Astrocyte of the hippocampus (primary cell): ENCODE results near the gene ZP3.
"Not testable (repeated sequence)": the region's sequence is repeated elsewhere in the genome, so short reads cannot be mapped to it uniquely, and the experiment has no call there.

Experiments used
- DNase-seq: peaks from one replicate; pipeline ENCODE4 v3.0.0; 2011; ENCODE audit warnings: low read depth, low spot score

ZP3 gene

GRCh38 chr7:76424413-76425111, at the start of gene ZP3:
TSS of gene ZP3 (plus strand) at chr7:76424950. CDS start at chr7:76424965, 15 bp downstream.
- DNase-seq: peak; percentile 14

DNA sequence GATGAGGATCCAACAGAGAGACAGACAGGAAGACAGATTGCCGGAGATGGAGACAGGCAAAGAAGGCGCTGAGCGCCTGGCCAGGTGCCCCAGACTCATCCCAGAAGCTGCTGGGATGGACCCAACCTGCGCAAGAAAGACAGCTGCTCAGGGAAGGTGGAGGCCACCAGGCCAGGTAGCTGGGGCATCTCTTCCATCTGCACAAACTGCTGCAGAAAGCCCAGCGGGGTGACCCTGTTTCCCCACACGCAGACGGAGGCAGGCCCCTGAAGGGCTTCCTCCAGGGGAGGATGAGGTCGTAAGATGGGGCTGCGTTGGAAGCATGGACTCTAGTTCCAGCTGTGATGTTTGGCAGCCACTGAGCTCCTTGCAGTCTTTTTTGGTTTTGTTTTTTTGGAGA, 49.5 kb upstream of the ZP3 start:
- DNase-seq: no peak

DNA sequence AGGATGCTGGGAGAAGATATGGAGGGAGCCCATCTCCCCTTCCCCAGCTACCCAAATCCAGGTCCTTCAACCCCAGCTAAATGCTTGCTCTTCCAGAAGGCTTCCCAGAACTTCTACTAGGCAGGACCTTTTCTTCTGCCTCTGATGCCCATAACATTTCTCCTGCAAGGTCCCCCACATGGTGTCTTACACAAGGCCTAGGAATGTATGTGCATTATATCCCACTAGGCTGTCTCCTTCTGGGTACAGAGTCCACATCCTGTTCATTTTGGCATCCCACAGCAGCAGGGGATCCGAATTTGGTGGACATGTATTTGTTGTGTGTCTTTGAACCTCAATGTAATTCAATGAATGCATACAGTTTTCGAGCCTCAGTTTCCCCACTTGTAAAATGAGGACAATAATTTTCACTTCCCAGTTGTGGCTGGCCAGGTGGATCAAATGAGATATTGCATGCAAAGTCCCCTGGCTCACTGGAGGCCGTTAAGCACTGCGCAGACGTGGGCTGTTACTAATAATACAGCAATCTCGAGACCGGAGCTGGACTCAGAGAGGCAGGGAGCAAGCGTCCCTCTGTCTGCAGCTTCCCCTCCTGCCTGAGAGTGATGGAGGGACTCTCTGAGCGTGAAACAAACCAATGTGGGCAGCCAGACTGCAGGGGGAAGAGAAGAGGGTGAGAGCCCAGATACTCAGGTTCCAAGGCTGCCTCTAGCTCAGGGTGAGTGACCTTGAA, 47.4 kb upstream of the ZP3 start:
- no peak for DNase-seq

- no peak for DNase-seq
Measured at GRCh38 chr7:76380623-76380966, 44.2 kb upstream of the ZP3 start.

- no peak for DNase-seq
Measured at GRCh38 chr7:76381814-76382213, 42.9 kb upstream of the ZP3 start.

- DNase-seq: no peak
Measured at GRCh38 chr7:76383089-76383944, 41.4 kb upstream of the ZP3 start.

DNA sequence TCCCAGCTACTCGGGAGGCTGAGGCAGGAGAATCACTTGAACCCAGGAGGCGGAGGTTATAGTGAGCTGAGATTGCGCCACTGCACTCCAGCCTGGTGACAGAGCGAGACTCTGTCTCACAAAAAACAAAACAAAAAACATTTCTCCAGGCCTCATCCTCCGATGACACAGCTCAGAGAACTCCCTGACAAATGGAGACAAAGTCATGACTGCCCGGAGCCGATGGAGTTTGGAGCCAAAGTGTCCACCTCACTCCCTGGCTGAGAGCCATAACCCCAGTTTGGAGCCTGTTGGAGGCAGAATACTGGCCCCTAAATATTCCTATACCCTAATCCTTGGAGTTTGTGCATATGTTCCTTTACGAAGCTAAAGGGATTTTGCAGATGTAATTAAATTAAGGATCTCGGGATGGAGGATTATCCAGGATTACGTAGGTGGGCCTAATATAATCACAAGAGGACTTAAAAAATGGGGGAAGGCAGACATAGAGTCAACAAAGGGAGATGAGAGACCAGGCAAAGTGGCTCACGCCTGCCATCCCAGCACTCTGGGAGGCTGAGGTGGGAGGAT, 38.0 kb upstream of the ZP3 start:
- peak; percentile 31 for DNase-seq

DNA sequence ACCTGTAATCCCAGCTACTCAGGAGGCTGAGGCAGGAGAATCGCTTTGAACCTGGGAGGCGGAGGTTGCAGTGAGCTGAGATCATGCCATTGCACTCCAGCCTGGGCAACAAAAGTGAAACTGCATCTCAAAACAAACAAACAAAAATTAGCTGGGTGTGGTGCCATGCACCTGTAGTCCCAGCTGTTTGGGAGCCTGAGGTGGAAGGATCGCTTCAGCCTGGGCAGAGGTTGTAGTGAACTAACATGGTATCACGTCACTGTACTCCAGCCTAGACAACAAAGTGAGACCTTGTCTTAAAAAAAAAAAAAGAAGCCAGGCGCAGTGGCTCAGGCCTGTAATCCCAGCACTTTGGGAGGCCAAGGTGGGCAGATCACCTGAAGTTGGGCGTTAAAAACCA, 37.0 kb upstream of the ZP3 start:
- not testable (repeated sequence) for DNase-seq

DNA sequence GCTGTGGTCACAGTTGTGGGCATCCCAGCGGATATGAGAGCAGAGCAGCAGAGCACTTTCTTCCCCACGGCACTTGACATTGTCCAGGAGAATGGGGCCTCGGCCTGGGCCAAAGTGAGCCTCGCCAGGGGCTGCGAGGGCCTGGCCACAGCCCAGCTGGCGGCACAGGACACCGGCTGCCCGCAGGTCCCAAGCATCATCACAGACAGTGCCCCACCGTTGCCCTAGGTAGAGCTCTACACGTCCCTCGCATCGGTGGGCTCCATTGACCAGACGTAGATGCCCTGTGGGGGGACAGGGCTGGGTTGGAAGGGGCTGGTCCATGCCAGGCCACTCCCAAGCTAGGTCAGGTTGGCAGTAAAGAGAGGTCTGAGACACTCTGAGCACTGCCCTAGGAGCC, 34.7 kb upstream of the ZP3 start:
- no peak for DNase-seq

DNA sequence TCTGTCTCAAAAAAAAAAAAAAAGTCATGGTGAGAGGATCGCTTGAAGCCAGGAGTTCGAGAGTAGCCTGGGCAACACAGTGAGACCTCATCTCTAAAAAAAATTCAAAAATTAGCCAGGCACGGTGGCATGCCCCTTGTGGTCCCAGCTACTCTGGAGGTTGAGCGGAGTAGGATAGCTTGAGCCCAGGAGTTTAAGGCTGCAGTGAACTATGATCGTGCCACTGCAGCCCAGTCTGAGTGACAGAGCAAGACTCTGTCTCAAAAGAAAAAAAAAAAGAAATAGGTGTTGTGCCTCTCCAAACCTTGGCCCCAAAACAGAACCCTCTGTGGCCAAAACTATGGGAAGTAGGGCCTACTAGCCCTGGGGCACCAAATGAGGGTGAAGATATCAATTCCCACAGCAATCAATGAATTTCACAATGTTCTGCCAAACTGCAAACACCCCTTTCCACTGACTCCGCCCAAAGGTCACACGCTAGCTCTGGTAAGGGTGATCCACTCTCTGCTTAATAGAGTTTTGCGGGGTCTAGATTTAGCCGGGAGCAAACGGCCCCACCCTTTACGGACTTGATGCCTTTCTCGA, 32.1 kb upstream of the ZP3 start:
- no peak for DNase-seq

DNA sequence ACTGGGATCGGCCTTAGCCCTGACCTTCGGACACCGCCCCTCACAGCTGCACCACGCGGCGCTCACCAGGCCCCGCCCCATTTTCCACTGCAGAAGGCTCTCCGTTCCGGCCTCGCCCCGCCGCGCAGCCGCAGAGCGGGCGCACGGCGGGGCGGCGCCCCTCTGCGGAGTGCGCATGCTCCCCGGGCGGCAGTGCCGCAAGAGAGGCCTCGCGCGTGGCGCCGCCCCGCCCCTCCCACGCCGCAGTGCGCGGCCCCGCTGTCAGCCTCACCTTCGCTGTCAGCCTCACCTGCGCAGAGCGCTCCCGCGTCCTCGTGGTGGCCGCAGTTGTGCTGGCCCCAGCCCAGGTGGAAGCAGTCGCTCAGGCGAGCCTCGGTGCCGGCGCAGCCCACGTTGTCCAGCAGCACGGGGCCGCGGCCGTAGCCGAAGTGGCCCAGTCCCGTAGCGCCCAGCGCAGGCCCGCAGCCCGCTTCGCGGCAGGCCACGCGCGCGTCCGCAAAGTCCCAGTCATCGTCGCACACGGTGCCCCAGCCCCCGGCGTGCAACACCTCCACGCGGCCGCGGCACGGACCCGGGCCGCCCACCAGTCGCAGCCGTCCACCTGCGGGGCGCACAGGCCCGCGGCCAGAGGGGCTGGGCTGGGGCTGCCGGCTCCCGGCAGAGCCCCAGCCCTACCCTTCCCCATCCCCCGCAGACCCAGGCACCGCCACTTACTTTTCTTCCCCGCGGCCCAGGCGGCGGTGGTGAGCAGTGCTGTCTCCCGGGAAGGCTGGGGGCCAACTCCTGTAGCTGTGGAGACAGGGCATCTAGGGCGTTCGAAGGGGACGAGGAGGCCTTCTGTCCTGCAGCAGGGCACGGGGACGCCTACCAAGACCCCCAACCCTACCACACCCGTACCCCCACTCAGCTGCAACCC, 31.4 kb upstream of the ZP3 start:
- DNase-seq: peak; percentile 95

GRCh38 chr7:76394957-76395356, 29.8 kb upstream of the ZP3 start:
- DNase-seq: no peak

GRCh38 chr7:76395605-76395964, 29.2 kb upstream of the ZP3 start:
- DNase-seq: not testable (repeated sequence)

DNA sequence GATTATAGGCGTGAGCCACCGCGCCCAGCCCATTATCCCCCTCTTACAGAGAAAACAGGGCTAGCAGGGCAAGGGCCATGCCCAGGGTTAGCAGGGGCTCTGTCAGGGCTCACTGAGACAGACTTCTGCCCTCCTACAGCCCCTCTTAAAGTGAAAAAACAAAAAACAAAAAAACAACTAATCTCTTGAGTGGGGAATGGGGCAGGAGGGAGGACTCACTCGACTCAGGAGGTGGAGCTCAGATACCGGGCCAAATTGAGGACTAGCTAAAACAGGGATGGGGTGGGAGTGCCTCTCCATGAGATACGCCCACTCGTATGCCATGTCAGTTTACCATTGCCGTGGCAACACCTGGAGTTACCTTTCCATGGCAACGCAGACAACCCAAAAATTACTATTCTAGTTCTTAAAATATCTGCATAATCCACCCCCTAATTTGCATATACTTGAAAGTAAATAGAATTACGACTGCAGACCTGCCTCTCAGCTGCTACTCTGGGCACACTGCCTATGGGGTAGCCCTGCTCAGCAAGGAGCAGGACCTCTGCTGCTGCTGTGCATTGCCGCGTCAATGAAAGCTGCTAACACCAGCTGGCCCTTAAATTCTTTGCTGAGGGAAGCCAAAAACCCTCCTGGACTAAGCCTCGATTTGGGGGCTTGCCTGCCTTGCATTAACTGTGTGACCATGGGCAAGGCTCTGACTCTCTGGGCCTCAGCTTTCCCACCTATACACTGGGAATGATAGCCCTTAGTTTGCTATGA, 28.6 kb upstream of the ZP3 start:
- DNase-seq: peak; percentile 27

- DNase-seq: no peak
Measured at GRCh38 chr7:76396864-76397263, 27.9 kb upstream of the ZP3 start.

- peak; percentile 78 for DNase-seq
Measured at GRCh38 chr7:76397409-76398183, 27.2 kb upstream of the ZP3 start.

GRCh38 chr7:76400248-76400647, 24.5 kb upstream of the ZP3 start:
- DNase-seq: no peak

DNA sequence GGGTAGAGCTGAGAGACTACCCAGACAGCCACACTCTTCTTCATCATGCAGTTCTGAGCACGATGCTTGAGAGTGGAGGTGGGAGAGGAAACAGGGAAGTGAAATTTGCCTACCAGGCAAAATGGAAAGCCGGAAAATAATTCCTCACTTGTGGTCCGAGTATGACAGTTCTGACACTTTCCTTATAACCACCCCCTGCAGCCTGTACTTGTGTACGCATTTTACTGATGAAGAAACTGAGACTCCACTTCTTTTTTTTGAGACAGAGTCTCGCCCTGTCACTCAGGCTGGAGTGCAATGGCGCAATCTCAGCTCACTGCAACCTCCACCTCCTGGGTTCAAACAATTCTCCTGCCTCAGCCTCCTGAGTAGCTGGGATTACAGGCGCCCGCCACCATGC, 21.7 kb upstream of the ZP3 start:
- DNase-seq: not testable (repeated sequence)

GRCh38 chr7:76403780-76404494, 20.8 kb upstream of the ZP3 start:
- no peak for DNase-seq
